Fibroblast of skin of left biceps (primary cell): ENCODE results near the gene TAF6.

ENCODE experiments used
- DNase-seq, 2 experiments: peaks; one replicate each; pipeline ENCODE4 v3.0.0-alpha.2; 2013; ENCODE audit warnings: low read depth in 2 of 2

Gene TAF6

DNA sequence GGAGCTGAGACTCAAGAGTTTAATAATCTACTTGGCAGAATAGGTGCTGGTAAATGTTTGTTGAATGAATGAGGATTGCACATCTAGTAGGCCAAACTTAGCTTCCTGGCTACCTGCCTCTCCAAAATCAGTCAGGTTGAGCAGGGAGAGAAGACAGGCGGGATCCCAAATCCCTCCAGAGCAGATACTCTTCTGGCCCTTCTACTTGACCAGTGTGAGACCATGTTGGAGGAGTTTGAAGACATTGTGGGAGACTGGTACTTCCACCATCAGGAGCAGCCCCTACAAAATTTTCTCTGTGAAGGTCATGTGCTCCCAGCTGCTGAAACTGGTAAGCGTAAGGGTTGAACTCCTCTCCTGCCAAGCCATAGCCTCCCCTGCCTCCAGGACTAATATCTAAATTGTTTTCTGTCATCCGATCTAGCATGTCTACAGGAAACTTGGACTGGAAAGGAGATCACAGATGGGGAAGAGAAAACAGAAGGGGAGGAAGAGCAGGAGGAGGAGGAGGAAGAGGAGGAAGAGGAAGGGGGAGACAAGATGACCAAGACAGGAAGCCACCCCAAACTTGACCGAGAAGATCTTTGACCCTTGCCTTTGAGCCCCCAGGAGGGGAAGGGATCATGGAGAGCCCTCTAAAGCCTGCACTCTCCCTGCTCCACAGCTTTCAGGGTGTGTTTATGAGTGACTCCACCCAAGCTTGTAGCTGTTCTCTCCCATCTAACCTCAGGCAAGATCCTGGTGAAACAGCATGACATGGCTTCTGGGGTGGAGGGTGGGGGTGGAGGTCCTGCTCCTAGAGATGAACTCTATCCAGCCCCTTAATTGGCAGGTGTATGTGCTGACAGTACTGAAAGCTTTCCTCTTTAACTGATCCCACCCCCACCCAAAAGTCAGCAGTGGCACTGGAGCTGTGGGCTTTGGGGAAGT is 5.4 kb upstream of the TAF6 start:
- no peak for DNase-seq

DNA sequence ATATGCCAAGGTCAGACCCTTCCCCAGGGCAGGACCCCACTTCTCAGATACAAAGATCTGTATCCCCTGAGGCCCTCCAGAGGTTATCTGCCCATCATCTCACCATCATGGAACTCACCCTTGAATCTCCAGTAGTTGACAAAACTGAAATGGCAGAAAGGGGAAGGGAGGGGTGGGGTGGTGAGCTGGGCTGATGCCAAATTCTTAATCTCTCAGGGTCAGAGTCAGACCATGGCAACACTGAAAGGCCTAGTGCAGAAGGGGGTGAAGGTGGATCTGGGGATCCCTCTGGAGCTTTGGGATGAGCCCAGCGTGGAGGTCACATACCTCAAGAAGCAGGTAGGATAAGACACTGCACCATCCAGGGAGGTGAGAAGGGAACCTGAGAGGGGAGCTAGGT is 3.4 kb upstream of the TAF6 start:
- no peak for DNase-seq

DNA sequence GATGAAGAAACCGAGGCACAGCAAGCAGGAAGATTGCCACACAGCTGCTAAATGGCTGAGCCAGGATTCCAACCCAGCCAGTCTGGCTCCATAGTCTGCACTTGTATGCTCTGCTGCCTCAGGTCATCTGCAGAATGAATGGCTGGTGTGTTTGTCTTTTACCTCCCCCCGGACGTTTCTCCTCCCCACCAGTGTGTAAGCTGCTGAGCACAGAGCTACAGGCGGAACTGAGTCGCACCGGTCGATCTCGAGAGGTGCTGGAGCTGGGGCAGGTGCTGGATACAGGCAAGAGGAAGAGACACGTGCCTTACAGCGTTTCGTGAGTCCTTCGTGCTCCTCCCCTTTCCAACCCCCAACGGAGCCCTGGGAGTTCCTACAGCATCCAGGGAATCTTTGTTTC is 2.9 kb upstream of the TAF6 start:
- DNase-seq = no peak

DNA sequence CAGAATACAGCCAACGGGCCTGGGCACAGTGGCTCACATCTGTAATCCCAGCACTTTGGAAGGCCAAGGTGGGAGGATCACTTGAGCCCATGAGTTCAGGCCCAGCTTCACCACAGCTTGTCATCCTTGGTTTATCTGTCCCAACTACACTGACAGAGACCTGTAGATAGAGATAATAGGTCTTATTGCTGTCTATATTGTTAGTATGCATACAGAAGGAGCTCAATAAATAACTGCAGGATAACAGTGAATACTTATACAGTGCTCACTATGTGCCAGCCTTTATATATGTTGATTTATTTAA is 1.5 kb upstream of the TAF6 start:
- no peak for DNase-seq

DNA sequence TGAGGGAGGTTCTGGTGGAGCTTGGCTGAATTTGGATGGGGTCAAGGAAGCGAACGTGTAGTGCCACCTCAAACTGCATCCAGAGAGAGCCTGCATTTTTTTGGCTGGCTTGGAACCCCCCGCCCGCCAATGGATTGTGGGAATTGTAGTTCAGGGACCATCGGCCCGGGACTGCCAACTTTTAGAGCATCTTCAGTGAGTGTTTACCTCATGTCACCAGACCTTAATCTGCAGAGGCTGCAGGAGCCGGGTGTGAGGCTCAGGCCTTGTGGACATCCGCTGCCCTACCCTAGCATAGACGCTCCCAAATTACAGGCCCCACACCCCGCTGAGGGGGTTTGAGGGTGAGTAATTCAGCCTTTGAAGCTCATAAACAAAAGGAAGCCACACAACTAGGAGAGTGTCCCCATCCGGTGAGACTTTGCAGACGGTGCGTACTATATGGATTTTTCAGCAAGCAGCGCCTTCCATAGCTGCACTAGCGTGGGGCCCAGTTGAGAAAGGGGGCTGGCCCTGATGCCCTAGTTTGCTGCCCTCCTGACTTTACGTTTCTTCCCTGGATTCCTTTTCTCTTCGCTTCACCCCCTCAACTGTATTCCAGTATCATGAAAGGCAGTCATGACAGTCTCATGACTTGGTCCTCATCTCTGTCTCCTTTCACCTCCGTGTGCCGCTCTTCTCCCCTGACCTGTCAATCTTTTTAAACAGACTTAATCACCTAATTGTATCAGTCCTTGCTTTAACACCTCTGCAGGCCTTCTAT is 993 bp upstream of the TAF6 start:
- peak in 1 of 2 experiments; percentile 27 for DNase-seq

DNA sequence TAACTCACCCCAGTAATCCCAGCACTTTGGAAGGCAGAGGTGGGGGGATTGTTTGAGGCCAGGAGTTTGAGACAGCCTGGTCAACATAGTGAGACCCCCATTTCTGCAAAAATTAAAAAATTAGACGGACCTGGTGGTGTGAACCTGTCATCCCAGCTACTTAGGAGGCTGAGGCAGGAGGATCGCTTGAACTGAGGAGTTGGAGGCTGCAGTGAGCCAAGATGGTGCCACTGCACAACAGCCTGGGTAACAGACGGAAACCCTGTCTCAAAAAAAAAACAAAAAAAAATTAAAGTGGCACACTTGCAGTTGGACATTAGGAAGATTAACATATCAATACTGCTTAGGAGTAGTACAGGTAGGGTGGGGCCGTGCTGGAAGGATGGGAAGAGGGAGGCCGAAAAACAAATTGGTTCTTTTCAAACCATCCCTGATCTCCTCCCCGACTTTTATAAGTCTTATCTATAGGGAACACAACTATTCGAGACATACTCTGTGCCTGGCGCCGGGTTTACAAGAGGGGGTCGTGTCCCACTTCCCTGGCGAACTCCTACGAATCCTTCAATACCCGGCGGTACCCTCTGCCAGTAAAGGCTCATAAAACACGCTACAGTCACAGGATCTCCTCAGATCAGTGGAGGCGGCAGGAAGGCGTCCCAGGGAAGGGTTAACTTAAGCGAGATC is 628 bp downstream of the TAF6 start:
- DNase-seq = no peak

DNA sequence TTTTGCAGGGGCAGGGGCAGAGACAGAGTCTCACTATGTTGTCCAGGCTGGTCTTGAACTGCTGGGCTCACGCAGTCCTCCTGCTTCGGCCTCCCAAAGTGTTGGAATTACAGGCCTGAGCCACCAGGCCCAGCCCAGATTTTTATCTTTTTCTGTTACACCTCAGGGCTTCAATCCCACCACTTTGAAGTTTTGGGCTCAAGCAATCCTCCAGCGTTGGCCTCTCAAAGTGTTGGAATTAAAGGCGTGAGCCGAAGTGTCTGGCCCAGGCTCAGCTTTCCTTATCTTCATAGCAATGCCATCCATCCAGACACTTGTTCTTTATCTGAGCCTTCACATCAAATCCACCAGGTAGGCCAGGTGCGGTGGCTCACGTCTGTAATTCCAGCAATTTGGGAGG is 4.1 kb downstream of the TAF6 start:
- no peak for DNase-seq

DNA sequence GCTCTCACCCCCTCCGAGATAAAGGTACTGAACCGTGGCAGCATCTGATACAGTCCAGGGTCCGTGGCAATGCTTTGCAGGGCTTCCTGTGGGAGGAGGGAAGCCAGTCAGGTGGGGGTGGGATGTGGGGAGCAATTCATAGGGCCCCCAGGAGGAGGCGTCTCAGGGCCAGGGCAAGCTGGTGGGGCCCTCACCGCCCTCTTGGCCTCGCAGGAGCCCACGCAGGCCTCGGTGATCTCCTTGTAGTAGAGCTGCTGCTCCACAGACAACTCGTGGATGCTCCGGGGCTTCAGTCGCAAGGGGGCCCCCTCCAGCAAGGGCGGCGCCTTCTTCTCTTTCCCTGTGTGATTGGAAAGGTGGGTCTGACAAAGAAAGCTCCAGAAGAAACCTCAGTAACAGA is 7.2 kb downstream of the TAF6 start:
- DNase-seq = no peak

DNA sequence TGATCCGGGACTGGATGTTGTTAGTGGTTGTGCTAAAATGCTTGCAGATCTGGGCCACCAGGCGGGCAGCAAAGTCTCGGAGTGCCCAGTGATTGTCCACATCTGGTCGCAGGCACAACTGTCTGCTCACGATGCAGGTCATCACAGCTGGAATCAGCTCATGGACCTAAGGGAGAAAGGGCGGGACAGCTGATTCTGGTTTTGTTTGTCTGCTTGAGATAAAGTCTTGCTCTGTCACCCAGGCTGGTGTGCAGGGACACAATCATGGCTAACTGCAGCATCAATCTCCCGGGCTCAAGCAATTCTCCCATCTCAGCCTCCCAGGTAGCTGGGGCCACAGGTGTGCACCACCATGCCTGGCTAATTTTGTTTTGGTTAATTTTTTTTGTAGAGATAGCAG is 8.0 kb downstream of the TAF6 start:
- DNase-seq = no peak

DNA sequence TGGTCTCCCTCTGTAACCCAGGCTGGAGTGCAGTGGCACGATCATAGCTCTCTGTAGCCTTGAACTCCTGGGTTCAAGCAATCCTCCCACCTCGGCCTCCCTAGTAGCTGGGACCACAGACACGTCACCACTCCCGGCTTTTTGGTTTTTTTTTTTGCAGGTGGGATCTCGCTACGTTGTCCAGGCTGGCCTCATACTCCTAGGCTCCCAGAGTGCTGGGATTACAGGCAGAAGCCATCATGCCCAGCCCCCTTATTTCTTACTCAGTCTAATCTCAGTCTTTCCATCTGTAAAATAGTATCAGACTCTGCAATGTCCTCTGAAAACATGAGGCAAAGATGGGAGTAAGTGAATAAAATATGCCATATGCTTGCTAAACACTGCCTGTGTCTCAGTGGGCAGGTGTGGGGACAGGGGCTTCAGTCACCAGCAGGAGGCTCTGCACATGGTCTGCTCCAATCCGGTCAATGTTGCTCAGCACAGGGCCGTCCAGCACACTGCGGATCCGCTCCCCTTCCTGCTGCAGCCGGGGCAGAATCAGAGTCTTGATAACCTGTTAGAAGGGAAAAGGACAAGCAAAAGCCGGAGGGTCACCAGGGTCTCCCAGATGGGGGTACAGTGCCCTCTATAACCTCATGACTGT is 9.5 kb downstream of the TAF6 start:
- DNase-seq = no peak

DNA sequence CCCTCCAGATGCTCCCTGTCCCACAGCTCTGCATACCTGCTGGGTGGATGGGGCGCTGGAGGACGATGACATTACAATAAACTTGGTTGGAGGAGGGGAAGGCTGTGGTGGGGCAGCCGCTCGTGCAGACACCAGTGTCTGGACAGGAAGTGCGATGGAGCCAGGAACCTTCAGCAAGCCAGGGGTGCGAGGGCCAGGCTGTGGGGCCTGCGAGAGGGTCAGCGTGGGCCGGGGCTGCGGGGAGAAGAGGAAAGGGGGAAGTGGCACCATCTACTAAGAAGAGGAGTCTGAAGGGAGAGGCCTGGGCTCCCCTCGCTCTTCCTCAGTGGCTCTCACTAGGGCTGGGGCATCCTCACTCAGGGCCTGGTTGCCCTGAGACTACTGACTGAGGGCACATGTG is 11.3 kb downstream of the TAF6 start:
- no peak for DNase-seq

DNA sequence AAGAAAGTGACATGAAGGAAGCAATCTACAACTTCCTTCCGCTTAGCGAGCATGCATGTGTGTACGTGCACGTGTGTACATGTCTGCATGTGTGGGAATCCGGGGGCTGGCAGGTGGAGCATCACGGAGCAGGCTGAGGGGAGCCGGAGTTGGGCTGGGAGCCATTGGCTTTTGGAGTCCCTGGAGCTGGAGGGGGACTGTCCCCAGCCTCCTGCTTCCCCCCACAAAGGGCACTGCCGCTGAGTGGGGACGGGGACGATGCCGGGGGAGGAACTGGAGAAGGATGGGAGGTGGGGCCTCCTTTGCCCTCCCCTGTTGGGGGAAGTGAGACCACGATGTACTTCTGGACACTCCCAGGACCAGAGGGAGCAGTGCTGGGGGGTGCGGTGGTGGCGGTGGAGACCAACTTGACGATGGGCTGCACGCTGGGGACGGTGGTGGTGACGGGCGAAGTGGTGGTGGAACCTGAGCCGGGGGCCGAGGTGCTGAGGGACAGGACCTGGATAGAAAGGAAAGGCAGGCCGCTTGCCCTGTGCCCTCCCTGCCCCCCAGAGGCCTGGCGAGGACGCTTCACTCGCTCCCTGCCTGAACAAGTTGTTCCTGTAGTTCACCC is 11.9 kb downstream of the TAF6 start:
- DNase-seq = no peak

DNA sequence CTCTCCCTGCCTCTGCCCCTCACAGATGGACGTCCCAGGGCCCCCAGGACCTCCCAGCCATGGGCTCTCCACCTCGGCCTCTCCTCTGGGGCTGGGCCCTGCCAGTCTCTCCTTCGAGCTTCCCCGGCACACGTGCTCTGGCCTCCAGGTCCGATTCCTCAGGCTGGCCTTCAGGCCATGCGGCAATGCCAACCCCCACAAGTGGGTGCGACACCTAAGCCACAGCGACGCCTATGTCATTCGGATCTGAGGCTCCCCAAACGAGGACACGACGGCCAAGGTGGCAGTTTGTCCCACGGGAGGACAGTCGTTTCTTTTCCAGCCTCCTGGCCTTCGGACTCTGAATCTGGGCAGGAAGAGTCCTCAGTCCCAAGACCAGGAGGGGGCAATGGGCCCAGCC is 12.5 kb downstream of the TAF6 start:
- DNase-seq = no peak

DNA sequence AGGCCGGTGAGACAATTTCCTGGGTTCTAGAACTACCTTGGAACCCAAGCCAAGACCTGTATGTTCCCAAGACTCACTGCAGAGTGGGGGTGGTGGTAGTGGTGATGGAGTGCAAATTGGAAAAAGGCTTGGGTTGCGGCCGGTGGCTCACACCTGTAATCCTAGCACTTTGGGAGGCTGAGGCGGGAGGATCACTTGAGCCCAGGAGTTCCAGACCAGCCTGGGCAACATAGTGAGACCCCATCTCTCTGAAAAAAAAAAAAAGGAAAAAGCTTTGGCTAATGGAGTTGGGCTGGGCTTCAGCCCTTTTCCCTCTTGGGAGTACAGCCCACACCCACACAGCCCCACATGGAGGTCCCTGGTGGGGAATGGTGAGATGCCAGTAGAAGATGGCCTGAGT is 13.6 kb downstream of the TAF6 start:
- DNase-seq = no peak

DNA sequence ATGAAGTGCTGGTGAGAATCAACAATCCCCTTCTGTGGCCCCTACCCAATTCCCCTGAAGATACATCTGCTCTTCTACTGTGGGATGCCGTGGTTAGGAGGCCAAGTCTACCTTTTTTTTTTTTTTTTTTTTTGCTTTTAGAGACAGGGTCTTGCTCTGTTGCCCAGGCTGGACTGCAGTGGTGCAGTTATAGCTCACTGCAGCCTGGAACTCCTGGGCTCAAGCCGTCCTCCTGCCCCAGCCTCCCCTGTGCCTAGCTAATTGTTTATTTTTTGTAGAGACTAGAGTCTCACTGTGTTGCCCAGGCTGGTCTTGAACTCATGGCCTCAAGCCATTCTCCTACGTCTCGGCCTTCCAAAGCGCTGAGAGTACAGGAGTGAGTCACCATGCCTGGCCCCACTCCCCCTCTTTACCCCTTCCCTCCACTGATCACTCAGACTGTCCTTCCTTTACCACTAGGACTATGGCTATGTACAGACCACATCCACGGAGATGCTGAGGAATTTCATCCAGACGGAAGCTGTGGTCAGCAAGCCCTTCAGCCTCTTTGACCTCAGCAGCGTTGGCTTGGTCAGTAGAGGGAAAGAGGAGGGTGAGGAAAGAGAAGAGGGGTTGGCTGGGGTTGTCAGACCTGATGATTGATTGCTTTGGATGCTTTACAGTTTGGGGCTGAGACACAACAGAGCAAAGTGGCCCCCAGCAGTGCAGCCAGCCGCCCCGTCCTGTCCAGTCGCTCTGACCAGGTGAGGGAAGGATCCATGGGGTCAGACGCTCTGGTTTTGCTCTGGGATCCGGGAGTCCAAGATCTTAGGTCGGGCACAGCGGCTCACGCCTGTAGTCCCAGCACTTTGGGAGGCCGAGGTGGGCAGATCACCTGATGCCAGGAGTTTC is 16.0 kb downstream of the TAF6 start:
- DNase-seq = no peak

DNA sequence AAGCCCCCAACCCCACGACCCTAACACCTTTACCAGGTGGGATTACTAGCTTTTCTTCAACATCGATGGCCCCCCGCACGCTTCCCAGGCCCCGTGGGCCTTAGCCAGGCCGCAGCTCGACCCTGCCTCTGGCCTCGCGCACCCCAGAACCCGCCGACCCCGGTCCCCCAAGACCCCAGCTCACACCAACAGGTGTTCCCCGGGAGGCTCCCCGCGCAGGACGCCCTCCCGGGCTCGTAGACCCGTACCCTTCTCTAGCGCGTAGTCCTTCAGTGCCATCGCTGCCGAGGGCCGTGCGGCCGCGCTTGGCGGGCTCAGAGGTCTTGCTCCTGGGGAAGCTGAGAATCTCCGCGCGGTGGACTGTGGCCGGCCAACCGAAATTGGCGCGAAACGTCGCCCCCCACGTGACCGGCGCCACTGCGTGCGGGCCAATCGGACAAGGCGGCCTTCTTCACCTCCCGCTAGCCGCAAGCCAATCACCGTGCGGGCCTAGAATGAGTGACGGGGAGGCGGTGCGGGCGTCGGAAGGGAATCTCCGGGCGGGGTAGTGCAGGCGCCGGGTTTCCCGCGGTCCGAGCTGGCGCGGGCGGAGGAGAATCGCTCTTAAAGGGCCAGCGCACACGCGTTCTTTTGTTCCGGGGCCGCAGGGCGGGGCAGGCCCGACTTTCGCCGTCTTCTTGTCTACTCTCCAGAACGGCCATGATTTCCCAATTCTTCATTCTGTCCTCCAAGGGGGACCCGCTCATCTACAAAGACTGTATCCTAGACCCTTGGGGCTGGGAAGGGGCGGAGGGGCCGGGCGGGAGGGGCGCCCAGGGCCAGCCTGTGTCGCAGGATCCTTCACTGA is 17.9 kb downstream of the TAF6 start, which contains the start of the genes AP4M1 and MCM7:
Gene AP4M1, plus strand, starts transcription at position 628 of the 847 bp plus-strand sequence. Its CDS starts 72 bp downstream, at position 700.
Gene MCM7, minus strand, starts transcription at position 382 of the 847 bp plus-strand sequence. Its CDS starts 103 bp downstream, at position 279.
- DNase-seq = peak; percentile 98

DNA sequence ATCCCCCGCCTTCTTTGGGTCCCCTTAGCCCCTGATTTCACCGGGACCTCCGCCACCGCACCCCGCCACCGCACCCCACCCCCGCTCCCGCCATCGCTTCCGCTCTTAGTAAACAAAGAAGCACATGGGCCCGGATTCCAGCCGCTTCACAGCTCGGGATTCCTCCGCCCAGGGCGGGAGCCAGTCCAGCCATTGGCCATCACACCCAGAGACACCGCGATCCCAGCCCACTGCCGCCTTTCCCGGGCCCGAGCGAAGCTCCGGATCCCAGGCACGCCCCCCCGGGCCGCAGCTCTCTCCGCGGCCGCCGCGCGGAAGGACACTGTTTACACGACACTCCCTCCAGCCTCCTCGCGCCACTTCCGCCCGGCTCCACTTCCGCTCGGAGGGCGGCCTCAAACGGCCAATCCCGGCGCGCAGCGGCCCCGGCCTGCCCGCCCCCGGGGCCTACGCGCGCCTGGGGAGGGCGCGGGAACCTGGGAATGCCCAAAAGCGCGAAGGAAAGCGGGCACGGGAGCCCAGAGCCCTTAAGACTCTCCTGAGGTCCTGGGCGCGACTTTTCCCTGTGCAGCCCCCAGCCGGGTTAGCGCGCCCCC is 18.6 kb downstream of the TAF6 start:
- peak; percentile 97 to 98 for DNase-seq

DNA sequence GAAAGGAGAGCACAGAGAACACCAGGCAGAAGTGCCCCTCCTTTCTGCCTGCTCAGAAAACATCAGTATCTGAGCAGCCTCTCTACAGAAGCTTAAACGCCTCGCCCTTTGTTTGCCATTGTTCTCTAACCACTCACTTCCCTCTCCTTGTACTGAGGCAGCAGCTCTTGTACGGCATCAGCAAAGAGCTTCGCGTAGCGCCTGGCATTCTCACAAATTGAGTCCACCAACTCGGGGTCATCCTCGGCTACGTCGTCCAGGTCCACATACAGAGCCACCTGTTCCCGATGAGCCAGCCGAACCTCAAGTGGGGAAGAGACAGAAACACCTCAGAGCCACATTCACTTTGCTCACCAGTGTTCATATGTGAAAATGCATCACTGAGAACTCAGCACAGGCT is 19.7 kb downstream of the TAF6 start:
- DNase-seq = no peak

DNA sequence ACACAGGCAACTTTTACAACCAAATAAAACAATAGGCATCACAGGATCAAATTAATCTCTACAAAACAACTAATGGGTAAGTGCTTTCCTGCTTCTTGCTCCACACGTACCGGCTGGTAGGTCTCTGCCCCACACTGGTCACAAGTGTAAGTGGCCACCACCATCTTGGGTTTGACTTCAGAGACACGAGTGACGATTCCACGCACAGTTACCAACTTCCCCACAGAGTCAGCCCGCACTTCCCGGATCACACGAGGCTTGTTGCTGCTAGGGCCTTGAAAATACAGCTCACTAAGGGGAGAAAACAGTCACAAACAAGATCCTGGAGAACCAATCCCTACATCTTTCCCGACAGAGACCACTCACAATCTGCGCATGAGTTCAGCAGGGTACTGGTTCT is 20.2 kb downstream of the TAF6 start:
- DNase-seq = no peak
